Fibroblast of the aortic adventitia (primary cell): ENCODE measurements around the gene CCDC30. TPM values are rescaled to one million over a fixed set of nuclear protein-coding genes. Genes with fewer than 3 reads are reported as not detected.
A peak's percentile ranks its signal among the peaks of the same experiment; 100 is the strongest.
"Not testable (repeated sequence)": the region's sequence is repeated elsewhere in the genome, so short reads cannot be mapped to it uniquely, and the experiment has no call there.

Experiments used
- DNase-seq: peaks from one replicate; pipeline ENCODE4 v3.0.0-alpha.2; 2010; ENCODE audit warnings: low read depth
- H3K4me3 ChIP-seq: 2 replicates; pipeline ENCODE4 v1.5.1; 2011; ENCODE audit warnings: low read depth, mild to moderate bottlenecking, control low read depth, low read length, moderate library complexity
- CTCF ChIP-seq: IDR thresholded peaks from 2 replicates; pipeline ENCODE4 v1.5.1; 2011; ENCODE audit warnings: mild to moderate bottlenecking, low read length, control low read depth, inconsistent platforms; ENCODE audit not compliant: insufficient read depth
- total RNA-seq: library from RNA; depleted of rRNA; stranded (reverse); fragments of >200 nt; gene quantifications from 2 replicates; pipeline ENCODE4 v1.2.3, GENCODE V29; 2012; ENCODE audit warnings: low replicate concordance

CCDC30 gene
- total RNA-seq, 1 donor: 1.4 TPM

GRCh38 chr1:42479621-42480020 lies 16.5 kb downstream of the CCDC30 start:
- TF ChIP-seq CTCF: peak; percentile 4
- DNase-seq: no peak
- no peak overlapping the region for H3K4me3 ChIP-seq

DNA sequence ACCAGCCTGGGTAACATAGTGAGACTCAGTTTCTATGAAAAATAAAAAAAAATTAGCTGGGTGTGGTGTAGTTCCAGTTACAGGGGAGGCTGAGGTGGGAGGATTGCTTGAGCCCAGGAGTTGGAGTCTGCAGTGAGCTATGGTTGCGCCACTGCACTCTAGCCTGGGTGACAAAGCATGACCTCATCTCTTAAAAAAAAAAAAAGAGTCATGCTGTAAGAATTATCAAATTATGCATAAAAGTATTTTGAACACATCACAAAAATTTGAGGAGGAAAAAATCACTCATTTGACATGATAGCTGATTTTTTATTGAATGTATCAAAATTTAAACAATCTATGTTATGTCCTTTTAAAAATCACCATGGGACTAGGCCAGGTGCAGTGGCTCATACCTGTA lies 17.8 kb downstream of the CCDC30 start:
- no peak for DNase-seq
- H3K4me3 ChIP-seq: no peak overlapping the region
- TF ChIP-seq CTCF: no peak

GRCh38 chr1:42482635-42483153 lies 19.6 kb downstream of the CCDC30 start:
- TF ChIP-seq CTCF: no peak
- H3K4me3 ChIP-seq: no peak overlapping the region
- DNase-seq: no peak

GRCh38 chr1:42484382-42484781 lies 21.3 kb downstream of the CCDC30 start:
- H3K4me3 ChIP-seq: no peak overlapping the region

DNA sequence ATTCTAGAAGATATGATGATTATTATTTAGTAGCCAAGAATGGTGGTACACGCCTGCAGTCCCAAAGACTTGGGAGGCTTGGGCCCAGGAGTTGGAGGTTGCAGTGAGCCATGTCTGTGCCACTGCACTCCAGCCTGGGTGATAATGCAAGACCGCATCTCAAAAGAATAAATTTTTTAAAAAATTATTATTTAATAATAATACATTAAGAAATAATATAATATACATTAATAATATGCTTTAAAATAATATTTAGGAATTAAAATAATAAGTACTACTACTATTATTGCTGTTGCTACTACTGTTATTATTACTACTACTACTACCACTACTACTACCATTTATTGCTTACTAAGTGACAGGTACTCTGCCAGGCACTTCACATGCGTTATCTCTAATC lies 27.2 kb downstream of the CCDC30 start:
- DNase-seq: no peak
- TF ChIP-seq CTCF: no peak

More at GRCh38 chr1:42484382-42484781, 21.3 kb downstream of the CCDC30 start:
- no peak for TF ChIP-seq CTCF
- DNase-seq: peak; percentile 88

GRCh38 chr1:42502031-42502430 lies 38.9 kb downstream of the CCDC30 start:
- not testable (repeated sequence) for H3K4me3 ChIP-seq, DNase-seq

More for the DNA sequence above, 27.2 kb downstream of the CCDC30 start:
- H3K4me3 ChIP-seq: no peak overlapping the region

DNA sequence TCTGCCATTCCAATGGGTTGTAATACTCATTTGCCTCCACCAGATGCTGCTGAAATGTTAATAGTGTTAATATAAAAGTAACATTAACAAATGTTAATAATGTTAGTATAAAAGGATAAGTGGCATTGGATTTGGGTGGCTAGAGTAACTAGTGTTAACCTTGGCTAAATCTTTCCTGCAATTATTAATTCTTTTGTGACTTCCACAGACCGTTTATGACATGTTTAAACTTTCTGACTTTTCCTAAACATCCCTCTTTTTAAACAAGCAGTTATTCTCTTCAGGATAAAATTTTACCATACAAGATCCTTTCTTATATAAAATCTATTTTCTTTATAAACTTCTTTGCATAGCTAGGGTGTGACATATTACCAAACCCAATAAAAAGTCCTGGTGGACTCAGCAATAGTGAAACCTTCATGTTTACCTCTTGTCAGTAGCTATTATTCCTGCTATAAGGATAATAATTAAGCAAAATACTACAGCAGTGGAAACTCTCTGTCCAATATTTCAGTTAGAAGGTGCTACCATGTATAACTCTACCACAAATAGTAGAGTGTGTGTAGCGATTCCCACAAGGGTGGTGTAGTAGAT lies 41.5 kb downstream of the CCDC30 start:
- no peak for TF ChIP-seq CTCF
- DNase-seq: no peak
- no peak overlapping the region for H3K4me3 ChIP-seq
